GM21786 (cell line): ENCODE results near the gene KLHL21.

Experiments
- ATAC-seq: cut with Tn5 transposase; IDR thresholded peaks from one replicate; pipeline ENCODE4 v1.9.1; 2021; ENCODE audit not compliant: unreplicated experiment

The KLHL21 gene

DNA sequence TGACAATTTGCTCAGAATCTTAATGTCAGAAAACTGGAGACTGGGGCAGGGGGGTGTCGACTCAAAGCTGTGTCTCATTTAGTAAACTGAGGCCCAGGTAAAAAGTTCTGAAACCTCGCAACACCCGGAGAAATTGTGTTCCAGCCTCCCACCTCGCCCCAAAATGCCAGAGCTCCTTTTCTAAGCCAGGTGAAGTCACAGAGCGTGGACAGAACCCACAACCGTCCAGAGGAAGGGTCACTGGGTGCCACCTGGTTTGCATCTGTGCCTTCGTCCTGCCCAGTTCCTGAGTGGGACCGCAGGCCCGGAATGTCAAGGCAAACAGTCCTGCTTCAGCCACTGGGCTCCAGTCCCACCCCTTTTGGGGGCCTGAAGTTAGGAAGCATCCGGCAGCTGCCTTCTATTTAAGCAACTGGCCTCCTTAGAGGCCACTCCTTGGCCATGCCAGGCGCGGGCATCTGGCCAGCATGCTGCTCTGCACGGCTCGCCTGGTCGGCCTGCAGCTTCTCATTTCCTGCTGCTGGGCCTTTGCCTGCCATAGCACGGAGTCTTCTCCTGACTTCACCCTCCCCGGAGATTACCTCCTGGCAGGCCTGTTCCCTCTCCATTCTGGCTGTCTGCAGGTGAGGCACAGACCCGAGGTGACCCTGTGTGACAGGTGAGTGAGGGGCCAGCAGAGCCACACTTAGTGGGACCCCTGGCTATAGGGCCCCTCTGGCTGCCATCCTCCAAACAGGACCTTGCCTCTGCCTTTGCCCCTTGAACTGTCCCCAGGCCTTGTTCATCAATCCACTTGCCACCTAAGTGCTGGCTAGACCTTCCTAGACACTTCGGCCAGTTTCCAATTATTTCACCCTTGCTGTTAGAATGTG, 47.5 kb downstream of the KLHL21 start, which contains the start of gene TAS1R1:
TAS1R1 (plus strand) TSS at position 401 of the 872 bp plus-strand sequence; CDS start at position 468, 67 bp downstream.
- no peak for ATAC-seq

DNA sequence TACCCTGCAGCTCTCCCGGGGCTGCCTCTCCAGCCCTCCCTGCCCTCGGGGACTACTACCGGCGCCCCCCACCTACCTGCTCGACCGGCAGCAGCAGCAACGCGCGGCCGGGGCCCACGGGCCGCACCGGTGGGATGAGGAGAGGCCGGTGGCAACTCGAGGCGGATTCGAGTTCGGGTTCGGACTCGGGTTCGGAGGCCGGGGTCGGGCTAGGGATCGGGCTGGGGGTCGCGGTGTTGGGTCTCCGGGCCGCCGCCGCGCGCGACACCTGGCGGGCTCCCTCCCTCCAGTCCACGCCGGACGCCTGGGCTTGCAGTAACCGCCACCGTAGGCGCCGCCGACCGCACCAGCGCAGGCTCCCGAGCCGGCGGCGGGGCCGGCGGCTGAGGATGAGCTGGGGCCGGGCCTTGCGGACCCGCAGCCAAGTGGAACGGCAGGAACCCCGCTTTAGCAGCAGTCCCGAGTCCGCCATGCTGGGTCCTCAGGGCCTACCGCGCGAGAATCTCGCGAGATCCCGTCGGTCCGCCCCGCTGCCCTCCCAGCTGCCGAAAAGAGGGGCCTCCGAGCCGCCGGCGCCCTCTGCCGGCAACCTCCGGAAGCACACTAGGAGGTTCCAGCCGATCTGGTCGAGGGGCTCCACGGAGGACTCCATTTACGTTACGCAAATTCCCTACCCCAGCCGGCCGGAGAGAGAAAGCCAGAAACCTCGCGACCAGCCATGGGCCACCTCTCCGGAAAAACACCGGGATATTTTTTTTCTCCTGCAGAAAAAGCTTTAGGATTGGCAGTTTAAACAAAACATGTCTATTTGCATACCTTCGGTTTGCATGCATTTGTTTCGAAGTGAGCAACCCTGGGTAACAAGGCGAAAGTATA, 48.4 kb downstream of the KLHL21 start, which contains the start of gene NOL9:
NOL9 (minus strand) TSS at position 483 of the 876 bp plus-strand sequence; CDS start at position 472, 11 bp downstream.
- peak; percentile 86 for ATAC-seq

DNA sequence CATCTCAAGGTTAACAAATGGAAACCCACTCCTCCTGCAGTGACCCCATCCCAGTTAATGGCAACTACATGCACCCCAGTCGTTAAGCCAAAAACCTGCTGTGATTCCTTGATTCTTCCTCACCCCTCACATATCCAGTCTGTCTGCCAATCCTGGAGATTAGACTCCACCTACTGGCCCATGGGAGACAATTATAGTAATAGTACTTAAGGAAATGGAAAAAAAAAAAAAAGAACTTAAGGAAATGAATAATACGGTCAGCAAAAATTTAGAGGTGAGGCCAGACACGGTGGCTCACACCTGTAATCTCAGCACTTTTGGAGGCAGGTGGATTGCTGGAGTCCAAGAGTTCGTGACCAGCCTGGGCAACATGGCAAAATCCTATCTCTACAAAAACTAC, 55.4 kb downstream of the KLHL21 start:
- no peak for ATAC-seq

DNA sequence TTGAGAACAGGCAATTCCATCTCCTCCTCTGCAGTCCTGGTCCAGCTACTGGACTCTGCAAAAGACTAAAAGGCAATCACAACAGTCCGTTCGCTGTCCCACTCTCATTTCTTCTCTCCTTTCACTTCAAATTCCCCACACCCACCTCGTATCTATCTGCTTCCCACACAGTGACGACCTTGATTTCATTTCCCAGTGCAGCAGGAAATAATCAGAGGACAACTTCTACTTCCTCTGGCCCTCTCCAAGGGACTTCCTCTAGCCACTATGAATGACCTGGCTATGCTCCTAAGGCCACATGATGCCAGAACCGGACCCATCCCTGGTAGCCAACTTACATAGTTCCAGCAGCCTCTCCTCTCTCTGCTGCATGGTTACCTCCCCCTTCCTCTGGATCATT, 56.3 kb downstream of the KLHL21 start:
- ATAC-seq, result no peak

DNA sequence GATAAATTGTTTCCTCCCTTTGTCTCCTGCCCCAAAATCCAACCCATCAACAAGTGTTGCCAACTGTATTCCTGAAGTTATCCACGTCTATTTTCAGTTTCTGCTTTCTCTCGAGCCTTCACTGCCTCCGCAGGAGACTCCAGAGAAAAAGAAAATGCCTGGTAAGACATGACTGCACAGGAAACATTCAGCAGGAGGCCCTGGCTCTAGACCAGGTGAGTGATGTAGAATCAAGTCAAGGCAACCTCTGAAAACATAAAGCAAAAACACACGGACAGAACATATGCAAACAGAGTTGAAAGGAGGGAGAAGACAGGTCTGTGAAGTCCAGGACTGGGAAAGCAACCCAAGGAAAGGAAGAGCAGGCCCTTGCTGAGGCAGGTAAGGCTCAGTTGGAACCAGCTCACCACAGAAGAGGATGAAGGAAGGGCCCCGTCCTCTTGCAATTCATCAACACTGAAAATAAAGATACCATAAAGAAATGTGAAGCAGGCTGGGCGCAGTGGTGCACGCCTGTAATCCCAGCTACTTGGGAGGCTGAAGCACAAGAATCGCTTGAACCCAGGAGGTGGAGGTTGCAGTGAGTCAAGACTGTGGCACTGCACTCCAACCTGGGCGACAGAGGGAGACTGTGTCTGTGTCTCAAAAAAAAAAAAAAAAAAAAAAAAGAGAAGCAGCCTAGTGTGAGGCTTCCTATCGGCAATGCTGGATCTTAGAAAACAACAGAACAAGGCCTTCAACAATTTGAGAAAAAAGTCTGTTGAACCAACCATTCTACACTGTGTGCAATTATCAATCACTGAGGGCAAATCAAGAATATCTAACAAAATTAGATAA, 57.2 kb downstream of the KLHL21 start:
- ATAC-seq, result no peak

DNA sequence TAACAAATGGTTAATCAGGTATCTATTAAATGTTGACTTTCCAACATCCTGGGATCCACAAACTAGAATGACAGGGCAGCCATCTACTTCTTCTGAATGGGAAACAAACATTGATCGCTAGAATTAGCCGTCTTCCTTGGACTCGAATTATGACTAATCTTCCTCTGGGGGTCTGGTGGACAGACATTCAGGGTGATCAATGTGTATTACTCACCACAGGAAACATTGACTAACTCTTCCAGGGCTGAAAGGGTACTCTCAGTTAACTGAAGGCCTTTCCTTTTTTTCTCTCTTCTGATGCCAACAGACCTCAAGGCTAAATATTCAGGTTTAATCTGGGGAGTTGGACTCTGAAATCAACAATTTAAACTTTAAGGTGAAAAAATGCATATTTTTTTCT, 57.8 kb downstream of the KLHL21 start:
- ATAC-seq, result no peak
